Activated CD4-positive, alpha-beta T cell treated with anti-CD3 and anti-CD28 coated beads for 24 hours (primary cell): ENCODE data around the gene GEMIN4.
"Not testable (repeated sequence)": the region's sequence is repeated elsewhere in the genome, so short reads cannot be mapped to it uniquely, and the experiment has no call there.

Experiments used
- DNase-seq, 2 donors: peaks; one replicate each; pipeline ENCODE4 v3.0.0-alpha.2; 2020; ENCODE audit warnings: low read depth in 2 of 2

Gene GEMIN4

GRCh38 chr17:703081-703875 lies 48.8 kb downstream of the GEMIN4 start:
- DNase-seq, result no peak

DNA sequence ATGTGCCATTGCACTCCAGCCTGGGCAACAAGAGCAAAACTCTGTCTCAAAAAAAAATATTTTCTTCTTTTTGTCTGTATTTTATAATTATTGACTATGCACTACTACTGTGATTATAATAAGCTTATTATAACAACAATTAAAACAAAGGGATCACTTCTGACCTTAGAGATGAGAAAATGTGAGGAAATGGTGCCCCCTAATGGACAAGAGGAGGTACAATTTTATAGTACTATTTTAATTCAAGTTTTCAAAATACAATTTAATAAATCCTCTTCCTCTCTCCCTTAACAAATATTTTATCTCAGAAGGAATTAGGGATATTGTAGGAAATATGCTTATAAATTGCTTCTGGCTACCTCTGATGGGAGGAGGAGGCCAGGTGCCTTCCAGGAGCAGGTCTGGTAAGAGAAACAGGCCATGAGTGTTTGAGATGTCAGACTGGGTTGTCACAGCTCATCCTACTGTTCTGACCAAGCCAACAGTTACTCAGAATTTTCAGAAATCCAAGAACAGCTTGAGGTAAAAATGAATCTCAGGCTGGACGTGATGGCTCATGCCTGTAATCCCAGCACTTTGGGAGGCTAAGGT lies 51.5 kb downstream of the GEMIN4 start:
- DNase-seq, result no peak

GRCh38 chr17:699345-699744 lies 52.7 kb downstream of the GEMIN4 start:
- no peak for DNase-seq

DNA sequence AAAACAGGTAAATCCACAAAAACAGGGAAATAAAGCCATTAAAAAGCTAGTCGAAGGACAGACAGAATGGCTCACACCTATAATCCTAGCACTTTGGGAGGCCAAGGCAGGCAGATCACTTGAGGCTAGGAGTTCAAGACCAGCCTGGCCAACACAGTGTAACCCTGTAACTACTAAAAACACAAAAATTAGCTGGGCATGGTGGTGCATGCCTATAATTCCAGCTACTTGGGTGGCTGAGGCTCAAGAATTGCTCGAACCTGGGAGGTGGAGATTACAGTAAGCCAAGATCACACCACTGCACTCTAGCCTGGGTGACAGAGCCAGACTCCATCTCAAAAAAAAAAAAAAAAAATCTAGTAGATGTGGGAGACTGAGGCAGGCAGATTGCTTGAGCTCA lies 54.0 kb downstream of the GEMIN4 start:
- DNase-seq, result not testable (repeated sequence)

GRCh38 chr17:697682-698081 lies 54.4 kb downstream of the GEMIN4 start:
- DNase-seq, result no peak

GRCh38 chr17:696369-696768 lies 55.7 kb downstream of the GEMIN4 start:
- DNase-seq, result no peak
